HG03045 (cell line): Measurements from ENCODE around the gene RDH5.
"Not testable (repeated sequence)": the region's sequence is repeated elsewhere in the genome, so short reads cannot be mapped to it uniquely, and the experiment has no call there.

Experiments used
- ATAC-seq: cut with Tn5 transposase; IDR thresholded peaks from one replicate; pipeline ENCODE4 v1.9.1; 2021; ENCODE audit warnings: mild to moderate bottlenecking, moderate library complexity; ENCODE audit not compliant: unreplicated experiment

RDH5 gene

DNA sequence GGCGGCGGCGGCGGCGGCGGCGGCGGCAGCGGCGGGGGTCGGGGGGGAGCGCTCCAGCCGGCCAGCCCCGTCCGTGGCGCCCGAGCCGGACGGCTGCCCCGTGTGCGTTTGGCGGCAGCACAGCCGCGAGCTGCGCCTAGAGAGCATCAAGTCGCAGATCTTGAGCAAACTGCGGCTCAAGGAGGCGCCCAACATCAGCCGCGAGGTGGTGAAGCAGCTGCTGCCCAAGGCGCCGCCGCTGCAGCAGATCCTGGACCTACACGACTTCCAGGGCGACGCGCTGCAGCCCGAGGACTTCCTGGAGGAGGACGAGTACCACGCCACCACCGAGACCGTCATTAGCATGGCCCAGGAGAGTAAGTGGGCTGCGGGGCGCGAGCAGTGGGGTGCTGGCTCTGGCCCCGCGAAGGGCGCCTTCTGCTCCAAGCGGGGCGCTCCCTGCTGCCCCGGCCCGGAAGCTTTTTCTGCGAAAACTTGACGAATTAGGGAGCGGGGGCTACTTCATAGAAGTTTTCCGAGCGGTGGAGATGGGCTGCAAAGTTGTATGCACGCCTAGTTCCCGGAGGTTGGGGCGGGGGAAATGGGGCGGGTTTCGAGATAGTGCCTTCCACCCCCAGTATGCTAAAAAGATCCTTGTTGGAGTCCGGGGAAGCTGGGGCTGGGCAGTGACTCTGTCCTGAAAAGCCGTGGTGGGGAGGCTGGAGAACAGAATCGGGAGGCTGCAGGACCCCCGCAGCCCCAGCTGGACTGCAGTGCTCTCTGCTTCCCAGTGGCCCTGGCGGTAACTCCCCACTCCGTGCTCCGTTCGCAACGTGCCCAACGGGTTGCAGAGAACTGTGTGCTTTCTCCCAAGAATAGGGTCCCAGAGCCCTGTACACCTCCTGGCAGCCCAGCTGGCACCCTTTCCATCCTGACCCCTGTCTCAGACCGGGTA lies 23.5 kb downstream of the RDH5 start:
- ATAC-seq, result peak; percentile 46

DNA sequence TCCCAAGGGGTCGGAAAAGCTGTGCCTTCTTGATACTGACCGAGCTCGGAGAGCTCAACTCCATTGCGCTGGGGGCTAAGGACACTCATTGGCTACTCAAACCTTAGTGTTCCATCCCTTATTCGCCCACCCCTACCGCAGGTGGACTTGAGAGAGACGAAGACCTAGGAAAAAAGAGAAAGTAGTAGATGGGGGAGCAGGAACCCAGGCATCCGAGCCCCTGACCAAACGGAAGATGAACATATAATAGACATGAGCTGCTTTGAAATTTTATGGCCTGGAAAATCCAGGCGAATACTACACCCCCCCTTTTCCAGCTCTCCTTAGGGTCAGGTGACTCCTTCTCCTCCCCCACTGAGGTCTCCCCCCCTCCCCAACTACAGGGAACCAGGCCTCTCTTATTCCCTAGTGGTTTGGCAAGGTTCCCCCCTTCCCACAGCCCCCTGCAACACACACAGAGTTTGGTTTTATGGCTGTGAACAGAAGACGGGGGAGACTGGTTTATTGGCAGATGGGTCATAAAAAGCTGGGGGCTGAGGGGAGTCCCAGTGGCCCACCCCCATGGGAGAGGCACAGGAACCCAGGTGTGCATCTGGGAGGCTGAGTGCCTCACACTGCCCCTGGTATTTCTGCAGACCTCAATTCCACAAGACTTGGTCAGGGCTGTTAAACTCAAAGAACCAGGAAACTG lies 24.3 kb downstream of the RDH5 start:
- ATAC-seq, result no peak

DNA sequence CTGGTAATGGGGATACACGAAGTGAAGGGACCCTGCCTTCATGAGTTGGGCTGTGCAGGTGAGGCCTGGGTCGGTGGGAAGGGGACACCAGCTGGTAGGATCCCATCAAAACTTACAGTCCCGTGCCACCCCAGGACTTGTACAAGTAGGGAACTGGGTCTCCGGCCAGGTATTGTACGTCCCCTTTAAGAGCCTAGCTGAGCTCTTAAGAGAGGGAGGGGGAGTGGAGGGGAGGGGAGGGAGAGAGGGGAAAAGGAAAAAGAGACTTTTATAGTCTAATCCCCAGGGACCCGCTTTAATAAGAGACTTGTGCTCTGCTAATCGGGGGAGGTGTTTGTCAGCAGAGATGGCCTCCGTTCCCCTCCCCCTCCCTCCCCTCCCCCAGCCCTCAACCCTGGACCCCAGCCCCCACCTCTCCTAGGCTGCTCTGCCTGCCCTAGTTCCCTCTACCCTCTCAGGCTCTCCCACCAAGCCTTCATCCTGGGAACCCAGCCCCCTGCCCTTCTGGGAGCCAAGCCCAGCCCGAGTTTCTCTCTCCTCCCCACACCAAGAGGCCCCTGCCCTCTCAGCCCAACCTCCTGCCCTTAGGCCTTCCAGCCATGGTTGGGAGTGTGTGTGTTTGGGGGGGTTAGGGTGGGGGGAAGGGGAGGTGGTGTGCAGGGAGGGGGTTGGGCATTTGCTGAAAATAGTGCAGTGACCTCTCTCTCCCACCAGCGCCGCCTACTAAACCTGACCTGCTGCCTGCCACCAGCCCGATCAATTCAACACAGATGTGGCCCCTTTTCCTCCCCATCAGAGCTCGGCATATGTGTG lies 25.4 kb downstream of the RDH5 start:
- no peak for ATAC-seq

DNA sequence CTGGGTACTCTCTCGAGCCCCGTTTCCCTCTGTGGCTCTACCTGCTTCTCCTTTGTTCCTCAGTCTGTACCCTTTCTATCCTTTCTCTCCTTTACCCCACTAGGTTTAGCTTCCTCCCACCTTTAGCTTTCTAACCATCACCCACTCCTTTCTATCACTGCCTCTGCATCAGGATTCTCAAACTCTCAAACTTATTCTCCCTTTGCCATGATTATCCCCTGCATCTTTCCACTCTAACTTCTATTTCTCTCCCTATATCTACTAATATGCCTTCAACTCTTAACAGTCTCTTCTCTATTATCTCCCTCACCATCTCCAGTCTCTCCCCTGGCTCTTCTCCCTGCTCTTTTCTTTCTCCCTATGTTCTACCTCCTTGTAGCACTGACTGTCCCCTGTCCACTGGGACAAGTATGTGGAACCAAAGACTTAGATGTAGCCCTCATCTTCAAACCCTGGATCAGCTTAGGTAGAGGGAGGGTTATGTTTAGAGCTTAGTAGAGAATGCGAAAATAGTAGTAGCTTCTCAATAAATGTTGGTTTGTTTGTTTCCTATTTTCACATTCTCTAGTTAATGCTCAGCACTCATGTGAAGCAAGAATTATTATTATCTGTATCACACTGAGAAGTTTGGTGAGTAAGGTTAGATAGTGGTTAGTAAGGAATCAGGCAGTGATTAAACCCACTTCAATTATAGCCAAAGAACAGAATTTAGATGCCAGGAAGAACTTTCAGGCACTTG lies 26.1 kb downstream of the RDH5 start:
- no peak for ATAC-seq

DNA sequence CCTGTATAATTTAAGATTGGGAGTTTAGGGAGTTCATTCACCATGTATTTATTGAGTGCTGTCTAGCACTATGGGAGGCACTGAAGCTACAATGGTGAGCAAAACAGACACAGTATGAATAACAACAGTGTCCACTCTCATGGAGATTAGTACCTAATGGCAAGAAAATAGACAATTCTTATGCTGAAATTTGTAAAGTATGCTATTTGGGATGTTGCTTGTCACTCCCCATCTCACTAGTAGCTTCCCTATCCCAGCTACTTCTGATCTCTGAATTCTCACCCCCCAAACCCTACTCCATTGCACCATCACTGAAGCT lies 26.7 kb downstream of the RDH5 start:
- ATAC-seq, result no peak

DNA sequence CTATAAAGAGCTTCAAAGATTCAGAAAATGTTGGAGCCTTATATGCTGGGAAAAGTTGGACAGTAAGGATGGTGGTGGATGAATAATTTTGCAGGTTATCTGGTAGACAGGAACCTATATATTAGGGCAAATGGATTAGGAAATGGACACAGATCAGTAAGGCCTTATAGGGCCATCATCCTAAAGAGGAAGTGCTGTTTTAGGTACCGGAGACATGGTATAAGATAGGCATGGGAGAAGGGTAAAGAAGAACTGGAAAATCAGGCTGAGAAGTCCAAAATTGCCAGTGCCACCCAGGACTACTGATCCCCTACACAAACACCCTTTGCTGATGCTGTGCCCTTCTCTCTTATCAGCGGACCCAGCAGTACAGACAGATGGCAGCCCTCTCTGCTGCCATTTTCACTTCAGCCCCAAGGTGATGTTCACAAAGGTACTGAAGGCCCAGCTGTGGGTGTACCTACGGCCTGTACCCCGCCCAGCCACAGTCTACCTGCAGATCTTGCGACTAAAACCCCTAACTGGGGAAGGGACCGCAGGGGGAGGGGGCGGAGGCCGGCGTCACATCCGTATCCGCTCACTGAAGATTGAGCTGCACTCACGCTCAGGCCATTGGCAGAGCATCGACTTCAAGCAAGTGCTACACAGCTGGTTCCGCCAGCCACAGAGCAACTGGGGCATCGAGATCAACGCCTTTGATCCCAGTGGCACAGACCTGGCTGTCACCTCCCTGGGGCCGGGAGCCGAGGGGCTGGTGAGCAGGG lies 28.2 kb downstream of the RDH5 start:
- no peak for ATAC-seq

DNA sequence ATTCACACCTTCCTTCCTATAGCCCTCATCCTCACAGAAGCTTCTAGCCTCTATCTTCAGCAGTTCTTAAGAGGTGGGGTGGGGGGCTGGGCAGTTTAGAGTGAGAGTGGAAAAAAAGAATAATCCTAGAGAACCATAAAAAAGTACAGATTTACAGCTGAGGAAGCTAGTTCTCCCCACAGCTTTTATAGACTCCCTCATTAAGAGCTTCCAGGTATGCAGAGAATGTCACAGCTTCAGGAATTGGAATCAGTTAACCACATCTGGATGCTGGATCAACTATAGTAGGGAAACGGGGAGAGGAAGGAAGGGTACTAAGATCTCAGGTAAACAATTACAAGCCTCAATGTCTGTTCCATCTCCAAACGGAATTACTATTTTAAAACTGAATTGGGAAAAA lies 35.1 kb downstream of the RDH5 start:
- ATAC-seq, result no peak

DNA sequence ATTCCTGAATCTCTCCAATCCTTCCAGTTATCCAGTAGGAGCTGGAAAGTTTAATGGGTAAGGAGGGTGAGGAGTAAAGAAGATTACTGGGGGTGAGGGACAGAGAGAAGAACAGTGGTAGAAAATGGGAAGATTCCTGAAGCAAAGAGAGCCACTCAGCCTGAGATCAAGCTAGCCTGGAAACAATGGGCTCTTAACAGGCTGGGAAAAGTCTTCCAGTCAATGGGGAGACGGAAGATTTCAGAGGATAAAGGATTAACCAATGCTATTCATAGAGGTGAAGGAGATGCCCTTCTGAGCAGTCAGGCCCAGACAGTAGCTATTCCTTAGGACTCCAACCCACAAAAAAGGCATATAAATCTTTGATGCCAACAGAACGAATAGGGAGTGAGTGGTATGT lies 37.5 kb downstream of the RDH5 start:
- ATAC-seq, result no peak

DNA sequence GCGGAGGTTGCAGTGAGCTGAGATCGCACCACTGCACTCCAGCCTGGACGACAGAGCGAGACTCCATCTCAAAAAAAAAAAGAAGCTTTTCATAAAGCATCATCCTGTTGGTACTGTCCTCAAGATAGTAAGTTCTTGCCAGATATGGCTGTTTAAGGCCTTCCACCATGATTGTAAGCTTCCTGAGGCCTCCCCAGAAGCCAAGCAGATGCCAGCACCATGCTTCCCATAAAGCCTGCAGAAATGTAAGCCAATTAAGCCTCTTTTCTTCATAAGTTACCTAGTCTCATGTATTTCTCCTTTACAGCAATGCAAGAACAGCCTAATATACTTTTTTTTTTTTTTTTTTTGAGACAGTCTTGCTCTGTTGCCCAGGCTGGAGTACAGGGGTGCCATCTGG lies 38.4 kb downstream of the RDH5 start:
- ATAC-seq, result not testable (repeated sequence)

DNA sequence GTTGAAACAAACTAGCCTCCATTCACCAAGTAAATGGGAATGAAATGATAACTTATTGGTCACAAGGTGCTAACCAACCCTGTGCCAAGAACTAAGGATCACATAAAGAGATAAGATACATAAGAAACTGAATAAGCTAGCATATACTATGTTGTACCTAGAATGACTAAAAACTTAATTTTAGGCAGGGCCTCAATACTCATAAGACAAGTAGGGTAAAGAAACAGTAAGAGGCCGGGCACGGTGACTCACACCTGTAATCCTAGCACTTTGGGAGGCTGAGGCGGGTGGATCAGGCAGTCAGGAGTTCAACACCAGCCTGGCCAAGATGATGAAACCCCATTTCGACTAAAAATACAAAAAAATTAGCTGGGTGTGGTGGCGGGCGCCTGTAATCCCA lies 40.5 kb downstream of the RDH5 start:
- ATAC-seq, result no peak

DNA sequence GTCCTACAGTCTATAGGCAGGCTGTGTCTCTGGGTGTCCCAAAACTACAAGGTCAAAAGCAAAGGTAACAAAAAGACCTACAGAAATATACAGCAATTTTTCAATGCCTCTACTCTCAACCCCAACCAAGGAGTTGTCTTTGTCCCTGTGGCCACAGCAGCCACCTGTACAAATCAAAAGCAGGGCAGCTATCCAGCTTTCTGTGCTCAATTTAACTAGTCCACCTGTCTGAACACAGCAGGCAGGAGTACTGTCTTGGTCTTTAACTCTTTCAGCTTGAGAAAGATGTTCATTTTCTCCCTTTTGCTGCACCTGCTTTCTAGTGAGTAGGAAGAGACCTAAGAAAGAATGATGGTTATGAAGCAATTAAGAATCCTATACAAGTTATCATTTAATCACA lies 42.5 kb downstream of the RDH5 start:
- ATAC-seq, result no peak

DNA sequence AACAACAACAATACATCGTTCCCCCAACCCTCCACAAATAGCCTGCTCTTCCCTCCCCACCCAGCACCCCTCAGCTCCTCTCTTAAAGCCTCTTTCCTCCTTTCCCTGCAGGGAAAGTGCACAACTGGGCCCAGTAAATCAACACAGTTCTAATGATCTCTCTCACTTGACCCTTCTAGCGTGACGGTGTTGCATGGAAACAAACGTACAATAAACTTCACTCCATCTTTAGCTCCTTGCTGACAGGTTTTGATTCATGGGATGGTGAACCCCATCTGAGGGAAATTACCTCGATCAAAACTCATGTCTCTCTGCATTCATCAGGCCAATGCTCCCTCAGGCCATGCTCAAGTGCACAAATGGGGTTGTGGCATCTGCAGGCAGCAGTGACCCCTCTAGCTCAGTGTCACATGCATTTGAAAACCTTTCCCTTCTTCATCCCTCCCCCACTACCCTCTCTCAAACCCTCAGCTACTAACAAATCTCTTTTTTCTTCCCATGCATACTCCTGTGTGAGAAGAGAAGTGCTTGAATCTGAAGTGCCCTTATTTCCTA lies 45.6 kb downstream of the RDH5 start:
- no peak for ATAC-seq

DNA sequence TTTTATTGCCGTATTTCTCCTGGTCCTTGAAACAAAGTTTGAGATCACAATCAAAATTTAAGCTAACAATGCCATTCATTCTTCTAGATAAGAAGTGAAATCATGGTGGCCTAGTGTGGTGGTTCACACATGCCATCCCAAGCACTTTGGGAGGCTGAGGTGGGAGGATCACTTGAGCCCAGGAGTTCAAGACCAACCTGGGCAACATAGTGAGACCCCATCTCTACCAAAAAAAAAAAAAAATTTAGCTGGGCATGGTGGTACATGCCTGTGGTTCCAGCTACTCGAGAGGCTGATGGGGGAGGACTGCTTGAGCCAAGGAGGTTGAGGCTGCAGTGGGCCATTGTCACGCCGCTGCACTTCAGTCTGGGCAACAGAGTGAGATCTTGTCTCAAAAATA lies 47.0 kb downstream of the RDH5 start:
- no peak for ATAC-seq

DNA sequence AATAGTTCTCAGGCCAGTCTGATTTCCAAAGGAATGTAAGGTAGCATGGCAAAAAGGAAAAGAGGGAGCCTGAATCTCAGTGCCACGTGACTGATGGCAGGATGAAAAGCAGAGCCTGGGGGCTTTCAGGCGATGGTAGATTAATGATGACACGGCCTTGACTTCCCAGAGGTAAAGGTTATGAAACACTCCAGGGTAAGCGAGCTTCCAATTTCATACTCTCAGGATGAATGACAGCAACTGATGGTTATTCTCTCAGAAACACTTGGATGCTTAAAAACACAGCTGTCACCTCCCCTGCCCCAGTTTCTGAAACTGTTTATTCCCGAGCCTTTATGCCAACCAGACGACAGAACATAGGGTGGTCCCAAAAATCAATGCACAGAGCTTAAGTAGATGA lies 51.5 kb downstream of the RDH5 start:
- no peak for ATAC-seq
